Fibroblast of lung (primary cell): ENCODE measurements around the gene MYBPC1.

Source experiments
- EZH2 ChIP-seq: IDR thresholded peaks from 2 replicates; pipeline ENCODE4 v1.5.1; 2012; ENCODE audit warnings: low read length, control low read depth, mild to moderate bottlenecking; ENCODE audit errors: missing control alignments
- TF ChIP-seq, protein P1 (sequence below), 2 donors: IDR thresholded peaks in 1 of 2; conservative IDR thresholded peaks in 1 of 2; 1 replicate in 1 of 2; 2 replicates in 1 of 2; pipeline ENCODE4 v1.5.1; 2011 to 2012; ENCODE audit warnings: low read length in 2 of 2, control low read depth in 1 of 2, inconsistent platforms in 1 of 2, low read depth in 1 of 2, mild to moderate bottlenecking in 1 of 2

DNA sequence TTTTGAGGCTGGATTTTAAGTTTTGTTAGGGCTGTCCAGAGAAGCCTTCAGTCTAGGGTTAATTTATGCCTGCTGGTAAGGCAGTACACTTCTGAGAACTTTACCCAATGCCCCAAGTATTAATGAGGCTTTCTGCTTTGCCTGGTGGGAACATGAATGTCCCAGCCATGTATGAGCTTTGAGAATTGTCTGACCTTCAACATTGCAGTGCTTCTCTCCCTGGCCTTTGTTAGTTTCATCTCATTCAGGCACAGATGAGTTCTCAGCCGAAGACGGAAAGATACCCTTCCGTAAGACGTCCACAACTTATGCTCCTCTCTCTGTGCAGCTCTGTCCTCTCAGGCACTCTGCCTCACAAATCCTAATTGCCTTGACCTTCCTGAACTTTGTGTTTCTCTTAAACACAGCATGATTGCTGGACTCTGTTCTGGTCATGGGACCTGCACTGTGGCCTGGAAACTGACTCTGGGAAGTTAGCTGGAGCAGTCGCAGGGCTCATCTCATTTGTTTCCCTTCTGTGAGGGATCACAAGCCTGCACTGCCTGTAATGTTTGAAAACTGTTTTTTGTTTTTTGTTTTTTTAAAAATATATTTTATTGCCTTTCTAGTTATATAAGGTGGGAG lies 118.4 kb downstream of the MYBPC1 start:
- TF ChIP-seq, protein P1, sequence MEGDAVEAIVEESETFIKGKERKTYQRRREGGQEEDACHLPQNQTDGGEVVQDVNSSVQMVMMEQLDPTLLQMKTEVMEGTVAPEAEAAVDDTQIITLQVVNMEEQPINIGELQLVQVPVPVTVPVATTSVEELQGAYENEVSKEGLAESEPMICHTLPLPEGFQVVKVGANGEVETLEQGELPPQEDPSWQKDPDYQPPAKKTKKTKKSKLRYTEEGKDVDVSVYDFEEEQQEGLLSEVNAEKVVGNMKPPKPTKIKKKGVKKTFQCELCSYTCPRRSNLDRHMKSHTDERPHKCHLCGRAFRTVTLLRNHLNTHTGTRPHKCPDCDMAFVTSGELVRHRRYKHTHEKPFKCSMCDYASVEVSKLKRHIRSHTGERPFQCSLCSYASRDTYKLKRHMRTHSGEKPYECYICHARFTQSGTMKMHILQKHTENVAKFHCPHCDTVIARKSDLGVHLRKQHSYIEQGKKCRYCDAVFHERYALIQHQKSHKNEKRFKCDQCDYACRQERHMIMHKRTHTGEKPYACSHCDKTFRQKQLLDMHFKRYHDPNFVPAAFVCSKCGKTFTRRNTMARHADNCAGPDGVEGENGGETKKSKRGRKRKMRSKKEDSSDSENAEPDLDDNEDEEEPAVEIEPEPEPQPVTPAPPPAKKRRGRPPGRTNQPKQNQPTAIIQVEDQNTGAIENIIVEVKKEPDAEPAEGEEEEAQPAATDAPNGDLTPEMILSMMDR (conservative IDR thresholded peaks at IDR 0.05 in 1 of 2, IDR thresholded peaks at IDR 0.05 in 1 of 2; ENCODE audit: low read depth in 1 of 2, low read length in 2 of 2) = no peak
- no peak for TF ChIP-seq EZH2
